NB4 (cell line): ENCODE data around the gene ZNF362.

Experiments used
- CTCF ChIP-seq: IDR thresholded peaks from one replicate; pipeline ENCODE4 v1.5.1; 2012; ENCODE audit warnings: low read depth, low read length
- MAX ChIP-seq: IDR thresholded peaks from 2 replicates; pipeline ENCODE4 v1.6.1; 2011; ENCODE audit warnings: low read depth, low read length
- MYC ChIP-seq: IDR thresholded peaks from 2 replicates; pipeline ENCODE4 v1.6.1; 2011; ENCODE audit warnings: low read depth, low read length
- POLR2A ChIP-seq: IDR thresholded peaks from 2 replicates; pipeline ENCODE4 v1.6.1; 2011; ENCODE audit warnings: mild to moderate bottlenecking; ENCODE audit not compliant: insufficient read length; ENCODE audit errors: extremely low read depth

- TF ChIP-seq CTCF: no peak
- no peak for TF ChIP-seq MAX
- TF ChIP-seq POLR2A: no peak
- no peak for TF ChIP-seq MYC
These were observed 84.9 kb downstream of the ZNF362 start for GRCh38 chr1:33341190-33341589.
